Right lobe of liver (tissue), 6 donors: ENCODE data around the gene ASAP2. TPM values are rescaled to one million over a fixed set of nuclear protein-coding genes. Genes with fewer than 3 reads are reported as not detected.

Source experiments
- ATAC-seq, 4 donors: fragments of 200-7000 bp; cut with Tn5 transposase; one replicate each; pipeline ENCODE4 v1.9.1; 2020; ENCODE audit warnings: mild to moderate bottlenecking in 4 of 4, moderate library complexity in 4 of 4
- DNase-seq, 3 donors: peaks; one replicate each; pipeline ENCODE4 v3.0.0-alpha.2; 2020
- H3K27ac ChIP-seq, 3 donors: fragments of 200-600 bp; one replicate each; pipeline ENCODE4 v1.8.0; 2022
- H3K27me3 ChIP-seq, 2 donors: fragments of 200-600 bp; one replicate each; pipeline ENCODE4 v1.8.0; 2022
- H3K36me3 ChIP-seq, 4 donors: fragments of 200-600 bp; sonication (generic) in 1 of 4; one replicate each; pipeline versions ENCODE4 v1.5.1 to v1.8.0; 2017 to 2022; ENCODE audit warnings: control low read depth in 1 of 4
- H3K4me1 ChIP-seq, 4 donors: fragments of 200-600 bp; sonication (generic) in 1 of 4; one replicate each; pipeline versions ENCODE4 v1.5.1 to v1.8.0; 2017 to 2022; ENCODE audit warnings: control low read depth in 1 of 4
- H3K4me3 ChIP-seq, 3 donors: fragments of 200-600 bp; one replicate each; pipeline ENCODE4 v1.8.0; 2022
- H3K9me3 ChIP-seq, 4 donors: fragments of 200-600 bp; sonication (generic) in 1 of 4; one replicate each; pipeline versions ENCODE4 v1.5.1 to v1.8.0; 2017 to 2022; ENCODE audit warnings: control low read depth in 1 of 4
- CTCF ChIP-seq, 4 donors: fragments of 200-600 bp in 3 of 4; fragments of 450-650 bp in 1 of 4; IDR thresholded peaks; one replicate each; pipeline versions ENCODE4 v1.5.1 to v1.8.0; 2016 to 2022; ENCODE audit warnings: antibody characterized with exemption in 4 of 4, mild to moderate bottlenecking in 2 of 4
- POLR2A ChIP-seq: fragments of 450-650 bp; IDR thresholded peaks from one replicate; pipeline ENCODE4 v1.6.1; 2017; ENCODE audit warnings: antibody characterized with exemption, mild to moderate bottlenecking
- WGBS: methylation state at CpG from one replicate; pipeline ENCODE4 v1.1.6; 2018; ENCODE audit warnings: low coverage, low lambda C conversion rate; ENCODE audit not compliant: insufficient coverage; ENCODE audit errors: missing lambda C conversion rate; 5-methylcytosine and 5-hydroxymethylcytosine counted together
- intact Hi-C, 2 donors: fragments of 100-400 bp; cut with DNase I; formaldehyde crosslinking; loops; one replicate each; pipeline versions ENCODE4 v1.11.2 to v1.14.1; 2022
- total RNA-seq, 6 experiments: library from RNA; depleted of rRNA in 2 of 6; stranded (reverse); fragments of >200 nt in 2 of 6; fragmentation: NEBNext Ultra II Directional in 3 of 6; extraction: Animal tissue kit (Norgen Biotek cat#: 25700) in 3 of 6; gene quantifications; one replicate each; pipeline versions ENCODE4 v1.1.0 to v1.2.4, GENCODE V29; 2016 to 2023
- donor health status: DM: no; HTN: yes; CAD: no.
- donor health status: DM: no; HTN: no; CAD: no.
- donor health status: DM: no; HTN: no; CAD: no.
- donor health status: DM: no; HTN: yes; CAD: no.
- donor health status: DM: no; HTN: yes; CAD: no.

Gene ASAP2
- total RNA-seq, 6 experiments from 2014 or later = 2.4 to 5.2 (median 3.9) TPM

GRCh38 chr2:9370746-9371145 lies 164.1 kb downstream of the ASAP2 start:
- Histone ChIP-seq H3K4me3 (no peak overlapping the region), H3K9me3 (no peaks in the 10 kb centered on the region), H3K27ac (no peak overlapping the region), H3K36me3 (no peaks in the 10 kb centered on the region), H3K4me1 (peaks cover 0 to 5% (median 0%) of the 10 kb centered on the region in 4 donors), H3K27me3 (no peaks in the 10 kb centered on the region)
- DNase-seq (no peak), ATAC-seq (no peak)
- whole genome bisulfite sequencing = 89% methylated on average over 10 of the region's 11 CpGs
- intact Hi-C loops = loop anchor here in 1 of 2 donors (10.0 kb wide), 1 partner anchor 226 kb away; no protein-coding TSS in a partner anchor
- TF ChIP-seq POLR2A (no peak), CTCF (IDR thresholded peaks at IDR 0.05) (no peak)

- no peak for DNase-seq
- no peak overlapping the region for H3K27ac ChIP-seq
- H3K36me3 ChIP-seq = no peaks in the 10 kb centered on the region
- no peak overlapping the region for H3K4me3 ChIP-seq
- peak in 1 of 4 donors; percentile 10 for ATAC-seq
- peaks cover 0 to 5% (median 0%) of the 10 kb centered on the region in 4 donors for H3K4me1 ChIP-seq
- TF ChIP-seq CTCF (IDR thresholded peaks at IDR 0.05) (no peak), POLR2A (no peak)
- 95% methylated on average over 7 of the region's 17 CpGs for WGBS
- intact Hi-C loops = loop anchor here in 1 of 2 donors (10.0 kb wide), 1 partner anchor 228 kb away; no protein-coding TSS in a partner anchor
- no peaks in the 10 kb centered on the region for H3K9me3 ChIP-seq
- no peaks in the 10 kb centered on the region for H3K27me3 ChIP-seq
These were observed 166.4 kb downstream of the ASAP2 start for GRCh38 chr2:9373047-9373446.

- peak in 2 of 4 donors; percentile 33 to 52 for ATAC-seq
- no CpG with 5 or more reads among the region's 6 CpGs for WGBS
- H3K9me3 ChIP-seq = no peaks in the 10 kb centered on the region
- no peaks in the 10 kb centered on the region for H3K27me3 ChIP-seq
- no peak overlapping the region for H3K4me3 ChIP-seq
- DNase-seq = no peak
- no peaks in the 10 kb centered on the region for H3K36me3 ChIP-seq
- H3K27ac ChIP-seq = no peak overlapping the region
- intact Hi-C loops = loop anchor here in 1 of 2 donors (10.0 kb wide), 1 partner anchor 229 kb away; no protein-coding TSS in a partner anchor
- no peak for TF ChIP-seq CTCF (IDR thresholded peaks at IDR 0.05)
- no peak for TF ChIP-seq POLR2A
- H3K4me1 ChIP-seq = peaks cover 0 to 5% (median 0%) of the 10 kb centered on the region in 4 donors
These were observed 166.9 kb downstream of the ASAP2 start for GRCh38 chr2:9373476-9373875.

- Histone ChIP-seq H3K27me3 (no peaks in the 10 kb centered on the region), H3K27ac (no peak overlapping the region), H3K36me3 (no peaks in the 10 kb centered on the region), H3K4me1 (peaks cover 0 to 5% (median 0%) of the 10 kb centered on the region in 4 donors), H3K4me3 (no peak overlapping the region), H3K9me3 (no peaks in the 10 kb centered on the region)
- DNase-seq = no peak
- WGBS = 86% methylated on average over 11 of the region's 18 CpGs
- ATAC-seq = peak in 3 of 4 donors; percentile 13 to 85 (median 50)
- no peak for TF ChIP-seq POLR2A
- TF ChIP-seq CTCF (IDR thresholded peaks at IDR 0.05) = no peak
- intact Hi-C loops = loop anchor here in 1 of 2 donors (10.0 kb wide), 1 partner anchor 229 kb away; no protein-coding TSS in a partner anchor
These were observed 167.6 kb downstream of the ASAP2 start for GRCh38 chr2:9374071-9374730.
